GM18868 (cell line): ENCODE results near the gene GLB1L.
A peak's percentile ranks its signal among the peaks of the same experiment; 100 is the strongest.

ENCODE experiments used
- ATAC-seq: cut with Tn5 transposase; IDR thresholded peaks from one replicate; pipeline ENCODE4 v1.9.1; 2021; ENCODE audit warnings: mild to moderate bottlenecking, moderate library complexity; ENCODE audit not compliant: unreplicated experiment

The GLB1L gene

GRCh38 chr2:219253753-219254589 lies 8.7 kb upstream of the GLB1L start, which contains the start of gene TUBA4A:
TSS of gene TUBA4A (minus strand) at chr2:219253918. CDS start at chr2:219253858, 60 bp downstream.
- ATAC-seq = peak; percentile 73

GRCh38 chr2:219252900-219253752 lies 7.9 kb upstream of the GLB1L start, which contains the start of gene TUBA4B:
TSS of gene TUBA4B (plus strand) at chr2:219253243. CDS start at chr2:219253408, 165 bp downstream.
- ATAC-seq = no peak

DNA sequence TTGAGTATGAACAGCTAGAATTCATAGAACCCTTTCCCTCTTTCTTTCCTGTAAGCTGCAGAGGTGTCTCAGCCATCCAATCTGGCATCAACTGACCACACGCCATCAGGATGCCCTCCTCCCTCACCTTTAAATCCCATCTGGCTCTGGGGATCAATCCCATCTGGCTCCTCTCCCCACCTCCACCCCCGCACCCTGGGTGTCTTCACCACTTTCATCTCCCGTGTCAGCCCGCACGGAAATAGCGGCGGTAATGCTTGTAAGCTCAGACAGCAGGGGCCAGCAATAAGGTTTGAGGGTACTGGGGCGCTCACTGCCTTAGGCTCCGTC lies 7.3 kb upstream of the GLB1L start:
- no peak for ATAC-seq

DNA sequence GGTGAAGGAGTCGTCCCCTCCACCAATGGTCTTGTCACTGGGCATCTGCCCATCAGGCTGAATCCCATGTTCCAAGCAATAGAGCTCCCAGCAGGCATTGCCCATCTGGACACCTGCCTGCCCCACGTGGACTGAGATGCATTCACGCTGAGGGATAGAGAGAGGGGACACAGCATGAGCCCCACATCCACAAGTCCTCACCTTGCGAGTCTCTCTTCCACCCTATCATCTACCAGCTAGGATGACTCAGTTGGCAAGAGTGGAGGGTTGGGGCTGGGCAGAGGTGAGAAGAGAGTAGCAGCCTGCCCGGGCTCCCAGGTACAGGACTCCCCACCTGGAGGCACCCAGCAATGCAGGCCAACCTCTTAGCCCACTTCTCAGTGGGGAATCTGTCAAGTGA lies 6.8 kb upstream of the GLB1L start:
- no peak for ATAC-seq

- ATAC-seq = no peak
Observed at GRCh38 chr2:219251656-219252055, 6.4 kb upstream of the GLB1L start.

DNA sequence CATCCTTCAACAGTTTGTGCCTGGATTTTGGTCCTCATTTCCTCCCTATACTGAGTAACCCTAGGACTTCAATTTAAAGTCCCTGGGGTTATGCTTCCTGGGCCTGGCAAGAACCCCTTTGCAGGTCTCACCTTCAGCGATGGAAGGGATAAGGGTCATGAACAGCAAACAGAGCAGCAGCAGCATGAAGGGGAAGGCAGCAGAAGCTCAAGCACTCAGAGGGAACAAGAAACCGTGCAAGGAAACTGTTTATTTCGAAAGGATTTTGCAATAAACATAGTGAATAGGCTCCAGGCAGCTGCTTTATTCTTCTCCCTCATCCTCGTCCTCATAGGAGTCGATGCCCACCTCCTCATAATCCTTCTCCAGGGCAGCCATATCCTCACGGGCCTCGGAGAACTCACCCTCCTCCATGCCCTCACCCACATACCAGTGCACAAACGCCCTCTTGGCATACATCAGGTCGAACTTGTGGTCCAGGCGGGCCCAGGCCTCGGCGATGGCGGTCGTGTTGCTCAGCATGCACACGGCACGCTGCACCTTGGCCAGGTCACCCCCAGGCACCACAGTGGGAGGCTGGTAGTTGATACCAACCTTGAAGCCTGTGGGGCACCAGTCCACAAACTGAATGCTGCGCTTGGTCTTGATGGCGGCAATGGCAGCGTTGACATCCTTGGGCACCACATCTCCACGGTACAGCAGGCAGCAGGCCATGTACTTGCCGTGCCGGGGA lies 5.0 kb upstream of the GLB1L start:
- no peak for ATAC-seq

GRCh38 chr2:219249203-219249980 lies 4.1 kb upstream of the GLB1L start:
- no peak for ATAC-seq

GRCh38 chr2:219248845-219249202 lies 3.6 kb upstream of the GLB1L start:
- no peak for ATAC-seq

DNA sequence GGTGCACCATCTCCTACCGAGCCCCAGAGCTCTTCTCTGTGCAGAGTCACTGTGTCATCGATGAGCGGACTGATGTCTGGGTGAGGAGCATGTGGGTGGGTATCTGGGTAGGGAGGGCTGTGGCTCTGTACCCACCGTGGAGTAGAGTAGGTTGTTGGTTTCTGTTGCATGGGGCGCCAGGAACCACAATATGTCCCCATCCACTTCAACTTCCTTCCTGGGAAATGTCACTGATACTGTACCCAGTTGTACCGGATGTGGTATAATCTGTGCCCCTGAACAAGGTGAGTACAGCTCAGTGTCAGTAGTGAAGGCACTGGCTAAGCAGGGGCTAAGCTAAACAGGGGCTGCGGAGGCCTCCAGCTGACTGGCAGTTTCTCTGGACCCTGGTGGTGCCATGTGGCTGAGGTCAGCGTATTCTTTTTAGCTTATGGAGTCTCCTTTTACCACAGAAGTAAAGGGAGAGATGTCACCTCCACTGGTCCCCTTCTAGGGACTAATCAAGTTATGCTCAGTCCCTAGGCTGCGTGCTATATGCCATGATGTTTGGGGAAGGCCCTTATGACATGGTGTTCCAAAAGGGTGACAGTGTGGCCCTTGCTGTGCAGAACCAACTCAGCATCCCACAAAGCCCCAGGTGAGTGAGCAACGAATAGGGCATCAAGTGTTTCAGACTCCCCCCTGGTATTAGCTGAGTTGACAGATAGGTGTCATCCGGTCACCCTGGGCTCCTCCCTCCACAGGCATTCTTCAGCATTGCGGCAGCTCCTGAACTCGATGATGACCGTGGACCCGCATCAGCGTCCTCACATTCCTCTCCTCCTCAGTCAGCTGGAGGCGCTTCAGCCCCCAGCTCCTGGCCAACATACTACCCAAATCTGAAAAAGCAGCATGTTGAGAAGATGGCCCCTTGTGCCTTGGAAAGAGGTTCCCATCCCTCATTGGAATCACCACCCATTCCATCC lies 2.7 kb upstream of the GLB1L start:
- ATAC-seq = no peak

DNA sequence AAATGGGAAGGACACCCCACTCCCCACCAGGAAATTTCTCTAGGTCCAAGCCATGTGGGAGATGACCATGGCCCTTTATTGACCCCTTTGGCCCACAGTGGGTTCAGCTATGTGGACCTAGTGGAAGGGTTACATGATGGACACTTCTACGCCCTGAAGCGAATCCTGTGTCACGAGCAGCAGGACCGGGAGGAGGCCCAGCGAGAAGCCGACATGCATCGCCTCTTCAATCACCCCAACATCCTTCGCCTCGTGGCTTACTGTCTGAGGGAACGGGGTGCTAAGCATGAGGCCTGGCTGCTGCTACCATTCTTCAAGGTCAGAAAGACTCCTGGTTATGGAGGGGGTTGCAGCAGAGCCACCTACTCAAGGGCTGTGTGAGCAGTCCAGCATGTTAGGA lies 1.3 kb upstream of the GLB1L start:
- ATAC-seq = no peak

GRCh38 chr2:219245899-219246230 lies 621 bp upstream of the GLB1L start:
- no peak for ATAC-seq

- no peak for ATAC-seq
Observed at GRCh38 chr2:219244789-219245147, 476 bp downstream of the GLB1L start.

- no peak for ATAC-seq
Observed at GRCh38 chr2:219243291-219243761, 1.9 kb downstream of the GLB1L start.

- ATAC-seq = no peak
Observed at GRCh38 chr2:219234331-219234730, 10.9 kb downstream of the GLB1L start.

DNA sequence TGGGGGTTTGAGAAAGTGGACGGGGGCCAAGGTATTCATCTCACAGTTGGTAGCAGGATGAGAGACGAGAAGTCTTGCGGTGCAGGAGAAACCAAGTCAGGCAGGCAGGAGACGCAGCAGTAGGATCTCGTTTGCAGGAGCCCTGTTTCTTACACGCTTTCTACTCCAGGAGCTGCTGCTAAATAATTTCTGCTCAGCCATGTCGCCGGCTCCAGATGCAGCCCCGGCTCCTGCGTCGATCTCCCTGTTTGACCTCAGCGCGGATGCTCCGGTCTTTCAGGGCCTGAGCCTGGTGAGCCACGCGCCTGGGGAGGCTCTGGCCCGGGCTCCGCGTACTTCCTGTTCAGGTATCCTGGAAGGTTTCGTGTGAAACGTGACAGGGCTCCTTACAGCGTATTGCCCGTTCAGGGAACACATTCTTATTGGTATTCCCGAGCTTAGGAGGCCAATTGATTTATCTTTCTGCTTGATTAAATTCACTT lies 15.1 kb downstream of the GLB1L start:
- ATAC-seq = peak; percentile 13

GRCh38 chr2:219229305-219230058 lies 15.8 kb downstream of the GLB1L start, which contains the start of the genes ANKZF1 and ATG9A:
TSS of gene ANKZF1 (plus strand) at chr2:219229806. CDS start at chr2:219230258, 452 bp downstream.
TSS of gene ATG9A (minus strand) at chr2:219229636. CDS start at chr2:219228024, 1,612 bp downstream.
- peak; percentile 98 for ATAC-seq

GRCh38 chr2:219228911-219229304 lies 16.3 kb downstream of the GLB1L start:
- ATAC-seq = peak; percentile 3
